ENCODE measurements around the gene AP3S2.
"Not testable (repeated sequence)": the region's sequence is repeated elsewhere in the genome, so short reads cannot be mapped to it uniquely, and the experiment has no call there.

GRCh38 chr15:89939377-89939776 lies 45.6 kb upstream of the AP3S2 start:
- not testable (repeated sequence) for TF ChIP-seq CTCF (IDR thresholded peaks at IDR 0.05; ENCODE audit: low read length); EZH2phosphoT487 (IDR thresholded peaks at IDR 0.05; ENCODE audit: low read length); EZH2 (optimal IDR thresholded peaks at IDR 0.05; ENCODE audit: low read depth, low read length)
